Astrocyte (in vitro differentiated cells and primary cell): ENCODE measurements around the gene ARPC5.

ENCODE experiments used
- CTCF ChIP-seq: IDR thresholded peaks from 2 replicates; pipeline ENCODE4 v1.5.1; 2011; ENCODE audit warnings: low read depth, mild to moderate bottlenecking, inconsistent platforms, low read length, moderate library complexity; ENCODE audit not compliant: insufficient read depth
- EZH2 ChIP-seq: IDR thresholded peaks from 2 replicates; pipeline ENCODE4 v1.6.1; 2012; ENCODE audit warnings: mild to moderate bottlenecking, low read length, inconsistent platforms; ENCODE audit not compliant: insufficient read depth

DNA sequence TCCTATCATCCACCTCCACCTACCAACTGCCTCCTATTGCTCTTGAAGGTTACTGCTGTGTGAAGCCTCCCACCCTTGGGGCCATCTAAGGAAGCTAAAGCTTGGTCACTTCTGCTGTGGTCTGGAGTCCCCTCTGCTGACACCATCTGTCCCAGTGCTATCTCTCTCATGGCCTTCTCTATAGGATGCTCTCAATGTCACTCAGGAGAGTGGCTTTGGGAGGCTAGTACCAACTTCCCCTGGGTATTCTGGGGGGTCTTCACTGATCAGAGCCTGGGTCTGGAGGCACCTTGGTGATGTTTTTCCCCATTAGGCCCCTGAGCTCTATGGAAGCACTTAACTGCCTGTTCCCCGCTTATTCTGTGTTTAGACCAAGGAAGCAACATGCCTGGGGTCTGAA, 33.1 kb downstream of the ARPC5 start:
- TF ChIP-seq CTCF = no peak
- TF ChIP-seq EZH2 = no peak
